ENCODE results near the gene CYP26B1. TPM values are rescaled to one million over a fixed set of nuclear protein-coding genes. Genes with fewer than 3 reads are reported as not detected.

The CYP26B1 gene
- total RNA-seq, 1 experiment from 2014 or later: 0.20 TPM

DNA sequence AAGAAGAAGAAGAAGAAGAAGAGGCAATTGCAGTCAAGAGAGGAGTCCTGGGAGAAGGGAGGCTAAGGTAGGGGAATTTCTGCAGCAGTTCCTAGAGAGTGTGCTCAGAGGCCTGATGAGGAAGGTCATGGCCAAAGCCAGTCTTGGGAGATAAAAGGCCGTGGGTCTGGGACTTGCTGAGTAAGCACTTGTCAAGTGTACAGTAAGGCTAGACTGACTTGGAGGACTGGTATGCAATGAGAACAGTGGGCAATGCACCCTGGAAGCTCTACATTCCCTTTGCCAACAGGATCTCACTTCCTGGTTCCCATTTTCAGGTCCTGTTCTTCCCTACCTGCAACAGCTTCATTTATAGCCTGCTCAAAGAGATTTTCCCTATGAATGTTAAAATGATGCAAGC, 28.6 kb upstream of the CYP26B1 start:
- no peak overlapping the region for H2BK15ac ChIP-seq (ENCODE audit: low read depth, low read length)
- H4K5ac ChIP-seq (ENCODE audit: insufficient read length, low read depth, low read length): no peak overlapping the region
- H2BK5ac ChIP-seq (ENCODE audit: insufficient read length, low read length): no peak overlapping the region
- no peaks in the 10 kb centered on the region for H3K9me3 ChIP-seq (ENCODE audit: control insufficient read depth, low read depth, low read length)
- H3K4ac ChIP-seq (ENCODE audit: low read depth, low read length): no peak overlapping the region
- no peak overlapping the region for H2BK120ac ChIP-seq (ENCODE audit: low read depth, low read length, poor library complexity, severe bottlenecking)
- no peak overlapping the region for H3K4me2 ChIP-seq (ENCODE audit: insufficient read depth, insufficient read length, low read length)
- no peaks in the 10 kb centered on the region for H3K27me3 ChIP-seq (ENCODE audit: insufficient read depth, low read length)
- no peak overlapping the region for H2BK12ac ChIP-seq (ENCODE audit: insufficient read length, low read depth, low read length)
- H2AK5ac ChIP-seq (ENCODE audit: insufficient read length, low read length): no peak overlapping the region
- H3K56ac ChIP-seq (ENCODE audit: insufficient read length, low read depth, low read length): no peak overlapping the region
- H4K20me1 ChIP-seq (ENCODE audit: control insufficient read depth, insufficient read depth, insufficient read length): no peaks in the 10 kb centered on the region
- TF ChIP-seq, protein P1, sequence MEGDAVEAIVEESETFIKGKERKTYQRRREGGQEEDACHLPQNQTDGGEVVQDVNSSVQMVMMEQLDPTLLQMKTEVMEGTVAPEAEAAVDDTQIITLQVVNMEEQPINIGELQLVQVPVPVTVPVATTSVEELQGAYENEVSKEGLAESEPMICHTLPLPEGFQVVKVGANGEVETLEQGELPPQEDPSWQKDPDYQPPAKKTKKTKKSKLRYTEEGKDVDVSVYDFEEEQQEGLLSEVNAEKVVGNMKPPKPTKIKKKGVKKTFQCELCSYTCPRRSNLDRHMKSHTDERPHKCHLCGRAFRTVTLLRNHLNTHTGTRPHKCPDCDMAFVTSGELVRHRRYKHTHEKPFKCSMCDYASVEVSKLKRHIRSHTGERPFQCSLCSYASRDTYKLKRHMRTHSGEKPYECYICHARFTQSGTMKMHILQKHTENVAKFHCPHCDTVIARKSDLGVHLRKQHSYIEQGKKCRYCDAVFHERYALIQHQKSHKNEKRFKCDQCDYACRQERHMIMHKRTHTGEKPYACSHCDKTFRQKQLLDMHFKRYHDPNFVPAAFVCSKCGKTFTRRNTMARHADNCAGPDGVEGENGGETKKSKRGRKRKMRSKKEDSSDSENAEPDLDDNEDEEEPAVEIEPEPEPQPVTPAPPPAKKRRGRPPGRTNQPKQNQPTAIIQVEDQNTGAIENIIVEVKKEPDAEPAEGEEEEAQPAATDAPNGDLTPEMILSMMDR (conservative IDR thresholded peaks at IDR 0.05): no peak
- no peak overlapping the region for H2AFZ ChIP-seq (ENCODE audit: low read length)
- no peaks in the 10 kb centered on the region for H3K79me1 ChIP-seq (ENCODE audit: insufficient read depth, low read depth, low read length, poor library complexity, severe bottlenecking)
- H3K9ac ChIP-seq (ENCODE audit: extremely low read depth, insufficient read length, low read length): no peak overlapping the region
- no peak overlapping the region for H4K8ac ChIP-seq (replicated peaks; ENCODE audit: insufficient read length, low read depth, low read length)
- DNase-seq: no peak
- H3K27ac ChIP-seq (ENCODE audit: insufficient read length, low read depth, low read length): no peak overlapping the region
- no peak overlapping the region for H2BK20ac ChIP-seq (ENCODE audit: low read depth, low read length, poor library complexity, severe bottlenecking)
- no peak overlapping the region for H3K14ac ChIP-seq (ENCODE audit: insufficient read depth, low read length)
- no peak overlapping the region for H3K27ac Mint-ChIP-seq
- WGBS (ENCODE audit: extremely low coverage, insufficient read length, low lambda C conversion rate): no CpG with 5 or more reads among the region's 1 CpG
- H3K79me2 ChIP-seq (ENCODE audit: insufficient read depth, low read length): no peaks in the 10 kb centered on the region
- peaks cover 15 to 20% of the 10 kb centered on the region in 2 experiments for H3K4me1 Mint-ChIP-seq
- no peaks in the 10 kb centered on the region for H3K9me3 Mint-ChIP-seq
- no peak overlapping the region for H3T11ph ChIP-seq (ENCODE audit: low read length)
- H3K23ac ChIP-seq (ENCODE audit: insufficient read length, low read depth, low read length): no peak overlapping the region
- H3K36me3 Mint-ChIP-seq (ENCODE audit: insufficient read depth in 1 of 3, low read depth in 3 of 3): peaks cover 0 to 25% (median 3%) of the 10 kb centered on the region in 3 experiments; a peak in 4 of 7 replicates
- H4K91ac ChIP-seq (ENCODE audit: insufficient read length, low read depth, low read length): no peak overlapping the region
- no peak overlapping the region for H3K4me3 Mint-ChIP-seq
- no peaks in the 10 kb centered on the region; the same call in 1 of the 2 replicates for H3K4me1 ChIP-seq (ENCODE audit: insufficient read depth, low read length)
- no peaks in the 10 kb centered on the region for H3K27me3 Mint-ChIP-seq (ENCODE audit: low read depth)
- H3K23me2 ChIP-seq (ENCODE audit: insufficient read length, low read depth, low read length, poor library complexity, severe bottlenecking): no peaks in the 10 kb centered on the region
- no peak overlapping the region for H3K18ac ChIP-seq (ENCODE audit: insufficient read length, low read depth, low read length)
